Heart right ventricle (tissue), 16 donors: ENCODE data around the gene CCDC86. TPM values are rescaled to one million over a fixed set of nuclear protein-coding genes. Genes with fewer than 3 reads are reported as not detected.
A peak's percentile ranks its signal among the peaks of the same experiment; 100 is the strongest.

ENCODE experiments used
- ATAC-seq, 8 donors: fragments of 200-7000 bp; cut with Tn5 transposase; one replicate each; pipeline ENCODE4 v1.9.1; 2020; ENCODE audit warnings: mild to moderate bottlenecking in 8 of 8, moderate library complexity in 8 of 8, moderate number of reproducible peaks in 1 of 8
- DNase-seq, 2 donors: peaks; one replicate each; pipeline ENCODE4 v3.0.0-alpha.2; 2020
- H3K27ac ChIP-seq, 10 donors: fragments of 200-600 bp; sonication (generic) in 2 of 10; one replicate each; pipeline versions ENCODE4 v1.5.0 to v1.8.0; 2020 to 2022; ENCODE audit warnings: mild to moderate bottlenecking in 3 of 10
- H3K27me3 ChIP-seq, 7 donors: fragments of 200-600 bp; one replicate each; pipeline ENCODE4 v1.8.0; 2021 to 2022; ENCODE audit warnings: mild to moderate bottlenecking in 2 of 7
- H3K36me3 ChIP-seq, 9 donors: fragments of 200-600 bp; sonication (generic) in 1 of 9; one replicate each; pipeline versions ENCODE4 v1.5.0 to v1.8.0; 2020 to 2022; ENCODE audit warnings: mild to moderate bottlenecking in 2 of 9
- H3K4me1 ChIP-seq, 9 donors: fragments of 200-600 bp; sonication (generic) in 1 of 9; one replicate each; pipeline versions ENCODE4 v1.5.0 to v1.8.0; 2020 to 2022; ENCODE audit warnings: mild to moderate bottlenecking in 4 of 9
- H3K4me3 ChIP-seq, 10 donors: fragments of 200-600 bp; sonication (generic) in 2 of 10; one replicate each; pipeline versions ENCODE4 v1.5.0 to v1.8.0; 2020 to 2022; ENCODE audit warnings: mild to moderate bottlenecking in 7 of 10, moderate library complexity in 2 of 10
- H3K9me3 ChIP-seq, 11 donors: fragments of 200-600 bp in 10 of 11; sonication (generic) in 2 of 11; one replicate each; pipeline versions ENCODE4 v1.5.0 to v1.8.0; 2013 to 2022; ENCODE audit warnings: mild to moderate bottlenecking in 2 of 11, control low read depth in 1 of 11, moderate library complexity in 1 of 11
- WGBS, 2 donors: extraction: QIAGEN DNeasy Blood & Tissue Kit; methylation state at CpG; one replicate each; pipeline ENCODE4 v1.1.7; 2013; ENCODE audit warnings: inconsistent platforms in 1 of 2; 5-methylcytosine and 5-hydroxymethylcytosine counted together
- intact Hi-C, 10 donors: fragments of 100-400 bp; cut with DNase I; formaldehyde crosslinking; loops; one replicate each; pipeline versions ENCODE4 v1.11.1 to v1.14.2; 2022
- polyA plus RNA-seq, 2 donors: library from polyadenylated mRNA; stranded (reverse); fragments of 200-250 nt; gene quantifications; one replicate each; pipeline ENCODE4 v1.2.3, GENCODE V29; 2013
- total RNA-seq, 10 donors: library from RNA; stranded (reverse); fragmentation: NEBNext Ultra II Directional in 3 of 10; extraction: Animal tissue kit (Norgen Biotek cat#: 25700) in 3 of 10; gene quantifications; one replicate each; pipeline versions ENCODE4 v1.2.1 to v1.2.4, GENCODE V29; 2021 to 2023
- TF ChIP-seq, protein P1 (sequence below), 9 donors: fragments of 200-600 bp; sonication (generic) in 2 of 9; IDR thresholded peaks; one replicate each; pipeline versions ENCODE4 v1.5.0 to v1.8.0; 2021 to 2022; ENCODE audit warnings: antibody characterized with exemption in 9 of 9, mild to moderate bottlenecking in 5 of 9, moderate library complexity in 1 of 9
- donor health status: Arrhythmogenic right ventricular cardiomyopathy.
- donor health status: ischemic (EF 13 %, LVEDD 7.1; RV severe dilation, severe dysfunction).
- donor health status: healthy with polysubstance abuse.
- donor health status: DM: no; HTN: yes; CAD: no.
- donor health status: DM: no; HTN: no; CAD: no.
- donor health status: ischemic (EF 25% LVEDD 6.9; RV normal size, moderate dysfunction).
- donor health status: ischemic (EF 25% LVEDD 5.7; RV mildly dilated, moderate dysfunction).
- donor health status: healthy.
- donor health status: DM: yes; HTN: yes; CAD: no.
- donor health status: Ischemic cardiomyopathy.
- donor health status: ischemic (EF 35%, LVEDD 5.7; RV mildly dilated, moderate dysfunction).
- donor health status: nonischemic (EF 11% LVEDD 7.7; RV severe dilation, severe dysfunction).
- donor health status: DM: yes; HTN: yes; CAD: no.
- donor health status: PGD.
- donor health status: ischemic (EF 29% LVEDD 5.4; RV normal size, mild dysfunction).
- donor health status: nonischemic (EF 23%, LVEDD 6.1; RV moderate dilation, normal function).

CCDC86 gene
- total and polyA plus RNA-seq, 12 donors: 6.6 to 26.5 (median 9.2) TPM

DNA sequence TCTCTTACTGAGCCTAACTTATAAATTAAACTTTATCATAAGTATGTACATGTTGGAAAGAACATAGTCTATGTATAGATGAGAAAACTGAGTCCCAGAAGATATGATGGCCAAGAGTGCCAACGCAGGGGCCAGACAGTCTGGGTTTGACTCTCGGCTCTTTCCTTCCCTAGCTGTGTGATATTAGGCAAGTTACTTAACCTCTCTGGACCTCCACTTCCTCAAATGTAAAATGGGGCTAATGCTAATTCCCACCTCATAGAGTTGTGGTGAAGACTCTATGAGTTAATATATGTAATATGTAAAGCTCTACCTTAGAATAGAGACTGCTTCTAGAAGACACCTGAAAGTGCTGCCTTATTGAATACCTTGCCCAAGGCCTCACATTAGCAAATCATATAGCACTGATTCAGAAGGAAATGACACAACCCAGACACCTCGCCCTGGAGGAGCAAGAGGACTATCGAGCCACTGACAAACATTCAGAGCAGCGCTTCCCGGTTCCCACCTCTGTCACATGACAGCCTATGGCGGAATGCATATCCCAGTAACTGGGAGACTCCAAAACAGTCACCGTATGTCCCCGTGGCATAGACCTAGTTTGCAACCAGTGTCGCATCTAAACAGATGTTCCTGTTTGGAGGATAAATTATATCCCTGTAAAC lies 11.3 kb upstream of the CCDC86 start:
- TF ChIP-seq, protein P1, sequence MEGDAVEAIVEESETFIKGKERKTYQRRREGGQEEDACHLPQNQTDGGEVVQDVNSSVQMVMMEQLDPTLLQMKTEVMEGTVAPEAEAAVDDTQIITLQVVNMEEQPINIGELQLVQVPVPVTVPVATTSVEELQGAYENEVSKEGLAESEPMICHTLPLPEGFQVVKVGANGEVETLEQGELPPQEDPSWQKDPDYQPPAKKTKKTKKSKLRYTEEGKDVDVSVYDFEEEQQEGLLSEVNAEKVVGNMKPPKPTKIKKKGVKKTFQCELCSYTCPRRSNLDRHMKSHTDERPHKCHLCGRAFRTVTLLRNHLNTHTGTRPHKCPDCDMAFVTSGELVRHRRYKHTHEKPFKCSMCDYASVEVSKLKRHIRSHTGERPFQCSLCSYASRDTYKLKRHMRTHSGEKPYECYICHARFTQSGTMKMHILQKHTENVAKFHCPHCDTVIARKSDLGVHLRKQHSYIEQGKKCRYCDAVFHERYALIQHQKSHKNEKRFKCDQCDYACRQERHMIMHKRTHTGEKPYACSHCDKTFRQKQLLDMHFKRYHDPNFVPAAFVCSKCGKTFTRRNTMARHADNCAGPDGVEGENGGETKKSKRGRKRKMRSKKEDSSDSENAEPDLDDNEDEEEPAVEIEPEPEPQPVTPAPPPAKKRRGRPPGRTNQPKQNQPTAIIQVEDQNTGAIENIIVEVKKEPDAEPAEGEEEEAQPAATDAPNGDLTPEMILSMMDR (IDR thresholded peaks at IDR 0.05): no peak
- intact Hi-C loops: loop anchor here (1.0 to 10.0 kb wide), 17 partner anchors 53 to 357 kb away; no protein-coding TSS in a partner anchor
- ATAC-seq: peak in 5 of 8 donors; percentile 12 to 39 (median 24)
- no peak overlapping the region for H3K27ac ChIP-seq
- H3K4me1 ChIP-seq: peaks cover 0 to 25% (median 0%) of the 10 kb centered on the region in 9 donors
- H3K36me3 ChIP-seq: no peaks in the 10 kb centered on the region
- no peak overlapping the region for H3K4me3 ChIP-seq
- no peaks in the 10 kb centered on the region for H3K9me3 ChIP-seq
- 38 to 50% methylated on average over 10 of the region's 10 CpGs for WGBS, 2 donors
- H3K27me3 ChIP-seq: no peaks in the 10 kb centered on the region
- DNase-seq: no peak

DNA sequence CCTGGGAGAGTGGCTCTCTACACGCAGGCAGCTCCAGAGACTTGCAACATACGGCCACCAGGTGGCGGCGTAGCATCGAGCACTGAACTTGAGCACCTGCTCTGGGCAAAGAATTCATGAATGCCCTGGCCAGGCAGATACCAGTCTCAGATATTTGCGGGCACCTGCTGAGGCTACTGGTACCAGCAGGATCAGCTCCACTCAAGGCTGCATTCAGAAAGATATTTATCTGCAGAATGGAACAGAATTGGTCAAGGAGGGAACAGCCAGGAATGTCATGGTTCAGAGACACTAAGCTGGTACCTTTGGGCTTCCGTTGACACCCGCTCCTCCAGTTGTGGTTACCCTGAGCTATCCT lies 10.8 kb upstream of the CCDC86 start:
- Histone ChIP-seq H3K27ac (no peak overlapping the region), H3K36me3 (no peaks in the 10 kb centered on the region), H3K9me3 (no peaks in the 10 kb centered on the region), H3K27me3 (no peaks in the 10 kb centered on the region), H3K4me1 (peaks cover 0 to 30% (median 0%) of the 10 kb centered on the region in 9 donors), H3K4me3 (no peak overlapping the region)
- 9 to 18% methylated on average over 8 of the region's 8 CpGs for WGBS, 2 donors
- TF ChIP-seq, protein P1 (IDR thresholded peaks at IDR 0.05): peak; percentile 92 to 98 (median 94)
- ATAC-seq (peak; percentile 83 to 94 (median 89)), DNase-seq (peak; percentile 81 to 86)
- intact Hi-C loops: loop anchor here (1.0 to 10.0 kb wide), 17 partner anchors 54 to 356 kb away; no protein-coding TSS in a partner anchor

DNA sequence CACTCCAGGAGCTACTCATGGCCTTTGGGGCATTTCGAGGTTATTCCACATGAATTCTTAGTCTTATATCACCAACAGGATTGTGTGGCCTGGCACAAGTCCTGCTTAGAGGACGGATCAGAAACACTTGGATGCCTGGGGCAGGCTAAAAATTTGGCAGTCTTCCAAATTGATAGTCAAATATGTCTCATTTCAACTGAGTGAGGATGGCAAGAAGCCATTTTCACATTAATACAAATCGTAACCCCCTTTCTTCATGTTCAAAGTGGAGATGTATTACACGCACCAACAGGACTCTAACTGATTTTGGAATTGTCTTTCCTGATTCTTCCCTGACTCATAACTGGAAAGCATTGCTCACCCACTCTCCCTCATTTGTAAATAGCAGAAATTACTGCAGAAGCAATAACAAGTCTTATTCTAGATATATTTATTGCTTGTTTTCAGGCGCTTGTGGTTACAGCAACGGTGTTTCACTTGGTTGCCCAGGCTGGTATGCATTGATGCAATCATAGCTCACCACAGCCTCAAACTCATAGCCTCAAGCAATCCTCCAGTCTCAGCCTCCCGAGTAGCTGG lies 10.3 kb upstream of the CCDC86 start:
- Histone ChIP-seq H3K36me3 (no peaks in the 10 kb centered on the region), H3K27ac (no peak overlapping the region), H3K27me3 (no peaks in the 10 kb centered on the region), H3K9me3 (no peaks in the 10 kb centered on the region), H3K4me1 (peaks cover 0 to 34% (median 0%) of the 10 kb centered on the region in 9 donors), H3K4me3 (no peak overlapping the region)
- DNase-seq (no peak), ATAC-seq (no peak)
- 52 to 53% methylated on average over 7 of the region's 7 CpGs for WGBS, 2 donors
- intact Hi-C loops: loop anchor here (1.0 to 10.0 kb wide), 17 partner anchors 54 to 356 kb away; no protein-coding TSS in a partner anchor
- TF ChIP-seq, protein P1 (IDR thresholded peaks at IDR 0.05): no peak

DNA sequence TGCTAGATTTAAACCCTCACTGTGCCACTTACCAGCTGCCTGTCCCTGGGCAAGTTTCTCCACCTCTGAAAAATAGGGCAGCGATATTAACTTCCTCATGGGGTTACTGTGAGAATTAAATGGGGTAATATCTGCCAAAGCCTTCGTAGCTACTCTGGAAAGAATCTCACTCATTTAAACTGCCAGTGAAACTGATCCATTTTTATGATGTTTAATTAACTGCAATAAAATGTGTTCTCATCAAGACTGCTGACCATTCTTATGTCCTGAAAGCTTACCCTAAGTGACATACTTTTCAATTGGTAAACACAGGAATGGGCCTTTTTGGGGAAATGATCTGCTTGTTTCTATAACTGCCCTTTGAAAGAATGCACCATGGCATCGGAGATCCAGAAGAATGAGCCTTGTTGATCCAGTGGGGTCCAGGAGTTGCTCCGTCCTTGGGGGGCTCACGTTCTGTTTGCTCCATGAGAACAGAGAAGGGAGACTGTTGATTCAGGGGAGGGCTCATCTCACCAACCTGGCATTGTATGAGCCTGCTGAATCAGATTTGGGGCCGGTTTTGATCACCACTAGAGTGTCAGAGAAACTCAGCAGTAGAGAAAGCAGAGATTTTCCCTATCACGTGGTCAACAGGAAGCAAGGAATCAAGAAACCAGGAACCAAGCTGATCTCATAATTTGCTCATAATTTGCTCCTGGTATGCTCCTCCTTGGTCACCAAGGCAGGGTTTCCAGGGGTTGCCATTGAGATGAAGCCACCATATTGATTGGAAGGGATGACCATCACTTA lies 7.0 kb upstream of the CCDC86 start:
- TF ChIP-seq, protein P1 (IDR thresholded peaks at IDR 0.05): no peak
- intact Hi-C loops: loop anchor here (5.0 to 10.0 kb wide), 11 partner anchors 57 to 352 kb away; no protein-coding TSS in a partner anchor
- Histone ChIP-seq H3K27me3 (no peaks in the 10 kb centered on the region), H3K9me3 (no peaks in the 10 kb centered on the region), H3K4me1 (peaks cover 0 to 35% (median 4%) of the 10 kb centered on the region in 9 donors), H3K36me3 (no peaks in the 10 kb centered on the region), H3K27ac (peak overlapping the region in 1 of 10 donors; percentile 69), H3K4me3 (no peak overlapping the region)
- ATAC-seq (no peak), DNase-seq (no peak)
- WGBS, 2 donors: 60 to 64% methylated on average over 7 of the region's 7 CpGs
